Measurements from ENCODE around the gene KLF1.

KLF1 gene

DNA sequence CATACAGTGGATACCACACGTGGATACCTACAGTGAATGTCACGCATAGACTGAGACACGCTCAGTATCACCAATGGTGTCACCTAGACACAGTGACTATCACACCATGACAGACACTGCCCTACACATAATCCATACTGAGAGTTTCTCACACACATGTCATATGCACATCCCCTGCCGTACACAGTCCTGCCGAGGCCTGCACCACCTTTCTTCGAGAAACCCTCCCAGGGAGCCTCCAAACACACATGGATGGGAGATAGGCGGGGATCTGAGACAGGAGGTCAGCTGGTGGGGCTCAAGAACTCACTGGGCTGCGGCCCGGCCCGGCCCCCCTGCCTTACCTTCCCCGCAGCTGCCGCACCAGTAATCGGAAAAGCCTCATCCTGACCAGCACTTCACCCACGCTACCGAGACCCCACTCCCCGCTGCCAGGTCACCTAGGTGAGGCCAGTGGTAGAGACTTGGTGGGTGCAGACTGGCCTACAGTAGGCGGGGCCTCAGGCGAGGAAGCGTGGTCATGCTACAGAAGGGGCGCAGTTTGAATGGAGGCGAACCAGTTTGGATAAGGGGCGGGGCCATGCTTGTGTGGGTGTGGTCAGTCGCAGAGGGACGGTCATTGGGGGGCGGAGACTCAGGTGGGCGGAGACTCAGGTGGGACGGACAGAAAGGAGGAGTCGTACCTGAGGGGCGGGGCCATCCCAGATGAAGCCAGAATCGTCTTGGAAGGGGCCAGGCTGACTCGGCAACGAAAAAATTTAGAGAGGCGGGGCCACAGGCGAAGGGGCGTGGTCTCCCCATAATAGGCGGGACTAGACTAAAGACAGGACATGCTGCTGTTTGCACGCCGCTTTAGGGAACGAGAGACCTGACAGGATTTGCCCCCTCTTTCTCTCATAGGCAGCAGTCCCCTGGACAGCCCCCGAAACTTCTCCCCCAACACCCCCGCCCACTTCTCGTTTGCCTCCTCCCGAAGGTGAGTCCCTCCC lies 46.6 kb downstream of the KLF1 start:
- H3K27me3 ChIP-seq (replicated peaks in 2 of 5; ENCODE audit: control insufficient read depth in 4 of 5, insufficient read depth in 5 of 5, low read length in 4 of 5): peaks cover 17 to 79% (median 32%) of the 10 kb centered on the region in 5 experiments
- peak overlapping the region in 5 of 7 experiments; percentile 28 to 55 (median 51) for H3K4me3 ChIP-seq (ENCODE audit: control insufficient read depth in 1 of 7, extremely low read depth in 1 of 7, insufficient read depth in 4 of 7, low read depth in 2 of 7, low read length in 6 of 7)
- peaks cover 2 to 26% (median 17%) of the 10 kb centered on the region in 4 experiments for H3K4me1 ChIP-seq (ENCODE audit: control extremely low read depth in 1 of 4, control insufficient read depth in 4 of 4, insufficient read depth in 4 of 4, low read length in 3 of 4)
- DNase-seq: peak; percentile 69 to 77 (median 75)
- 28% methylated on average over 36 of the region's 43 CpGs for WGBS (ENCODE audit: insufficient coverage)
- peaks cover 0 to 2% (median 0%) of the 10 kb centered on the region in 5 experiments for H3K9me3 ChIP-seq (ENCODE audit: control extremely low read depth in 1 of 5, control insufficient read depth in 4 of 5, insufficient read depth in 2 of 5, low read depth in 1 of 5, low read length in 4 of 5)
- CTCF ChIA-PET: no interaction called here
- no peak overlapping the region for H3K27ac ChIP-seq (ENCODE audit: insufficient read depth in 1 of 2, low read depth in 1 of 2, low read length in 2 of 2, poor library complexity in 1 of 2, severe bottlenecking in 2 of 2)
- H3K36me3 ChIP-seq (ENCODE audit: control insufficient read depth in 4 of 4, insufficient read depth in 4 of 4, low read length in 3 of 4): no peaks in the 10 kb centered on the region
- POLR2A ChIA-PET: no interaction called here

DNA sequence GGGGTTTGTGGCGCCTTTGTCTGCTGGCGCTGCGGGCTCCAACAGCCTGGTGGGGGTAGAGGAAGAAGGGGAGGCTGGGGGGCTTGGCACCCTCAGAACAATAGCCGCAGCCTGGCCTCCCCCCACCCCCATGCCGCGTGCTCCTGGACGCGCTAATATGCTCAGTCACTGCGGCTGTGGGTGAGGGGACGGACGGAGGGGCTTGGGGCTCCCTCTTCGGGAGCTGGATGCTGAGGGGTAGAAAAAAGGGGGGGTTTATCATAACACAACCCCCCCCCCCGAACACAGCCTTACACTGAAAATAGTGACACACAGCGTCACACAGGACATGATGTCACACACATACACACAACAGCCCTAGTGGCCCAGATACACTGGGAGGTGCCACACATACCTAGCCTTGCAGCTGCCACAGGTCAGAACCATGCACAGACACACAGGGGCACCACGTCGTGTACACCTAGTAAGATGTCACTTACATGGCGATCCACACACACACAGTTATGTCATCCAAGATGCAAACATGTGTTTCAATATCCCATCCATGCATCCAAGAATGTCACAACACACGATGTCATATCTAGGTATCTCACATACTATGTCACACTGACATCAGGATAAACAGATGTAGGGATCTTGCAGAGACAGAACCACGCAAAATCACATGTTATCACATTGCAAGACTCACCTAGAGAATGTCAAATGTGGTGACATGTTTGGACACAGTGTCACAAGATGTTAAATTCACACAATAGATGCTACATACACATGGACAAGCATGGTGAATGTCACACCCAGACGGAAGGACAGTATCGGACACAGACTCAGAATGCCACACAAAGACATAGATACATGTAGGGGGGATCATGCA lies 47.9 kb downstream of the KLF1 start:
- 38% methylated on average over 13 of the region's 21 CpGs for WGBS (ENCODE audit: insufficient coverage)
- DNase-seq: peak in 2 of 3 donors; percentile 47 to 59

DNA sequence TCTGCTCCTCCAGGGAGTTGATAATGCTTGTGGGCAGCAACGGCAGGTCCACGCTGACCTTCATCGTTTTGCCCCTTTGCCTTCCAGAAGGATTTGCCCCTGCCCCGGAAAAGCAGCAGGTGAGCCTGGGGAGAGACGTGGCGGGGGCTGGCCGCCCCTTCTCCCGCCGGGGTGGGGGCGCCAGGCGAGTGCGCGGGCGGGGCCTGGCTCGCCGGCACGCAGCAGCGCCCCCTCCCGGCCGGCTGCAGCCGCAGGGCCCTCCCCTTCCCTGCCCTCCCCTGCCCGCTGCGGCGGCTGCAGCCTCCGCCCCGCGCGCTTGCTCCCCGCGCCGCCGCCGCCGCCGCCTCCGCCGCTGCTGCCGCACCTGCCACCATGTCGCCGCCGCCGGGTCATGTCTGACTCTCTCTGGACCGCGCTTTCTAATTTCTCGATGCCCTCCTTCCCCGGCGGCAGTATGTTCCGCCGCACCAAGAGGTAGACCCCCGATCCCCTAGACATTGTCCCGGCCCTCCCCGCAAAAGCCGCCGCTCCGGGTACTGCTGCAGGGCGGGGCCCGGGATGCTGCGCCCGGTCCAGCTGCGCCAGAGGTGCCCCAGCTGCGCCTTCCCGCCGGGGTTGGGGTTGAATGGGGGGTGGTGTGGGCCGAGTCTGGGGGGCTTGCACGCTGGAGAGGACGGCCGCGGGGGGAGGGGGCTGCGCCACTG lies 48.7 kb downstream of the KLF1 start, which contains the start of gene MAST1:
Gene MAST1, plus strand, starts transcription at position 334 of the 704 bp plus-strand sequence. Its CDS starts 58 bp downstream, at position 392.
- POLR2A ChIA-PET: no interaction called here
- Histone ChIP-seq H3K36me3 (ENCODE audit: control insufficient read depth in 4 of 4, insufficient read depth in 4 of 4, low read length in 3 of 4) (no peaks in the 10 kb centered on the region), H3K4me3 (ENCODE audit: control insufficient read depth in 1 of 7, extremely low read depth in 1 of 7, insufficient read depth in 4 of 7, low read depth in 2 of 7, low read length in 6 of 7) (peak within 1 kb of the TSS in 5 of 7 experiments; percentile 31 to 72 (median 57)), H3K27ac (ENCODE audit: insufficient read depth in 1 of 2, low read depth in 1 of 2, low read length in 2 of 2, poor library complexity in 1 of 2, severe bottlenecking in 2 of 2) (no peak within 1 kb of the TSS), H3K4me1 (ENCODE audit: control extremely low read depth in 1 of 4, control insufficient read depth in 4 of 4, insufficient read depth in 4 of 4, low read length in 3 of 4) (peaks cover 2 to 38% (median 25%) of the 10 kb centered on the region in 4 experiments), H3K9me3 (ENCODE audit: control extremely low read depth in 1 of 5, control insufficient read depth in 4 of 5, insufficient read depth in 2 of 5, low read depth in 1 of 5, low read length in 4 of 5) (peaks cover 0 to 2% (median 0%) of the 10 kb centered on the region in 5 experiments), H3K27me3 (replicated peaks in 2 of 5; ENCODE audit: control insufficient read depth in 4 of 5, insufficient read depth in 5 of 5, low read length in 4 of 5) (peaks cover 17 to 92% (median 42%) of the 10 kb centered on the region in 5 experiments)
- under 1% methylated on average over 44 of the region's 69 CpGs for WGBS (ENCODE audit: insufficient coverage)
- CTCF ChIA-PET: interaction anchor here (0.6 to 2.7 kb wide), 3 partner anchors 9 to 44 kb away, joined by 3 to 13 read pairs (median 3); no protein-coding TSS in a partner anchor
- peak; percentile 47 to 69 (median 60) for DNase-seq

More for the DNA sequence above, 47.9 kb downstream of the KLF1 start:
- Histone ChIP-seq H3K9me3 (ENCODE audit: control extremely low read depth in 1 of 5, control insufficient read depth in 4 of 5, insufficient read depth in 2 of 5, low read depth in 1 of 5, low read length in 4 of 5) (peaks cover 0 to 2% (median 0%) of the 10 kb centered on the region in 5 experiments), H3K4me3 (ENCODE audit: control insufficient read depth in 1 of 7, extremely low read depth in 1 of 7, insufficient read depth in 4 of 7, low read depth in 2 of 7, low read length in 6 of 7) (peak overlapping the region in 2 of 7 experiments; percentile 62 to 72), H3K36me3 (ENCODE audit: control insufficient read depth in 4 of 4, insufficient read depth in 4 of 4, low read length in 3 of 4) (no peaks in the 10 kb centered on the region), H3K27ac (ENCODE audit: insufficient read depth in 1 of 2, low read depth in 1 of 2, low read length in 2 of 2, poor library complexity in 1 of 2, severe bottlenecking in 2 of 2) (no peak overlapping the region), H3K27me3 (replicated peaks in 2 of 5; ENCODE audit: control insufficient read depth in 4 of 5, insufficient read depth in 5 of 5, low read length in 4 of 5) (peaks cover 17 to 90% (median 41%) of the 10 kb centered on the region in 5 experiments), H3K4me1 (ENCODE audit: control extremely low read depth in 1 of 4, control insufficient read depth in 4 of 4, insufficient read depth in 4 of 4, low read length in 3 of 4) (peaks cover 2 to 33% (median 19%) of the 10 kb centered on the region in 4 experiments)
- ChIA-PET POLR2A (no interaction called here), CTCF (interaction anchor here (0.6 to 2.7 kb wide), 3 partner anchors 8 to 44 kb away, joined by 3 to 13 read pairs (median 3); no protein-coding TSS in a partner anchor)

DNA sequence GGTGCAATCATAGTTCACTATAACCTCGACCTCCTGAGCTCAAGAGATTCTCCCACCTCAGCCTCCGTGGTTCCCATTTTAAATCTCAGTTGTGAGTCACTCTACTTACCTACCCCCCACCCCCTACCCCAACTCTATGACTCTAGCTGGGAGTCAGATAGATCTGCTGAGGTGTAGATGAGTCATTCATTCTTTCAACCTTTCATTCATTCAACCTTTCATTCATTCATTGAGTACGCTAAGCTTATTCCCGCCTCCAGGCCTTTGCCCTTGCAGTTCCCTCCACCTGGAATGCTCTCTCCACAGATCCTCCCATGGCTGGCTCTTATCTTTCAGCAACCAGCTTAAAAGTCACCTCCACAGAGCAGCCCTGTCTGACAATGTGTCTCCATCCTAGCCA lies 49.8 kb downstream of the KLF1 start:
- POLR2A ChIA-PET: no interaction called here
- WGBS (ENCODE audit: insufficient coverage): 96% methylated on average over 2 of the region's 4 CpGs

DNA sequence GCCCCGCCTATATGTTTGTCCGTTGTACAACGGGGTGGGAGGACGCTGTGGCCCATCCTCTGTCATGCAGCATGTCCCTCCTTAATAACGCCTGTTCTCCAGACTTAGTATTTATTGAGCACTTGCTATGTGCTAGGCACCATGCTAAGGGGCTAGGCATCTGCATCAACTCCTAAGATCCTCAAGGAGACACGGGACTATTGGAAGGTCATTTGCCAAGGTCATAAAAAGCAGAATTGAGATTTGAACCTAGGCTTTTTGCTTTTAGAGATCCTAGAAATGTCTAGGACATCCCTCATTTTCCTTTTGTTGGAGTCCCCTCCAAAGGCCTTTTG lies 50.5 kb downstream of the KLF1 start:
- Histone ChIP-seq H3K4me1 (ENCODE audit: control extremely low read depth in 1 of 4, control insufficient read depth in 4 of 4, insufficient read depth in 4 of 4, low read length in 3 of 4) (peaks cover 2 to 44% (median 26%) of the 10 kb centered on the region in 4 experiments), H3K36me3 (ENCODE audit: control insufficient read depth in 4 of 4, insufficient read depth in 4 of 4, low read length in 3 of 4) (no peaks in the 10 kb centered on the region), H3K4me3 (ENCODE audit: control insufficient read depth in 1 of 7, extremely low read depth in 1 of 7, insufficient read depth in 4 of 7, low read depth in 2 of 7, low read length in 6 of 7) (no peak overlapping the region), H3K27ac (ENCODE audit: insufficient read depth in 1 of 2, low read depth in 1 of 2, low read length in 2 of 2, poor library complexity in 1 of 2, severe bottlenecking in 2 of 2) (no peak overlapping the region), H3K27me3 (replicated peaks in 2 of 5; ENCODE audit: control insufficient read depth in 4 of 5, insufficient read depth in 5 of 5, low read length in 4 of 5) (peaks cover 16 to 96% (median 44%) of the 10 kb centered on the region in 5 experiments), H3K9me3 (ENCODE audit: control extremely low read depth in 1 of 5, control insufficient read depth in 4 of 5, insufficient read depth in 2 of 5, low read depth in 1 of 5, low read length in 4 of 5) (peaks cover 0 to 2% (median 0%) of the 10 kb centered on the region in 5 experiments)
- POLR2A ChIA-PET: no interaction called here
- no peak for DNase-seq
- WGBS (ENCODE audit: insufficient coverage): 8% methylated on average over 6 of the region's 6 CpGs
- CTCF ChIA-PET: interaction anchor here (0.9 to 2.7 kb wide), 3 partner anchors 8 to 20 kb away, joined by 3 to 13 read pairs (median 9); no protein-coding TSS in a partner anchor

More for the DNA sequence above, 49.8 kb downstream of the KLF1 start:
- CTCF ChIA-PET: interaction anchor here (0.5 to 2.7 kb wide), 8 partner anchors 9 to 106 kb away, joined by 3 to 13 read pairs (median 4); no protein-coding TSS in a partner anchor
- Histone ChIP-seq H3K27ac (ENCODE audit: insufficient read depth in 1 of 2, low read depth in 1 of 2, low read length in 2 of 2, poor library complexity in 1 of 2, severe bottlenecking in 2 of 2) (no peak overlapping the region), H3K4me1 (ENCODE audit: control extremely low read depth in 1 of 4, control insufficient read depth in 4 of 4, insufficient read depth in 4 of 4, low read length in 3 of 4) (peaks cover 2 to 44% (median 26%) of the 10 kb centered on the region in 4 experiments), H3K4me3 (ENCODE audit: control insufficient read depth in 1 of 7, extremely low read depth in 1 of 7, insufficient read depth in 4 of 7, low read depth in 2 of 7, low read length in 6 of 7) (no peak overlapping the region), H3K36me3 (ENCODE audit: control insufficient read depth in 4 of 4, insufficient read depth in 4 of 4, low read length in 3 of 4) (no peaks in the 10 kb centered on the region), H3K9me3 (ENCODE audit: control extremely low read depth in 1 of 5, control insufficient read depth in 4 of 5, insufficient read depth in 2 of 5, low read depth in 1 of 5, low read length in 4 of 5) (peaks cover 0 to 2% (median 0%) of the 10 kb centered on the region in 5 experiments), H3K27me3 (replicated peaks in 2 of 5; ENCODE audit: control insufficient read depth in 4 of 5, insufficient read depth in 5 of 5, low read length in 4 of 5) (peaks cover 14 to 95% (median 47%) of the 10 kb centered on the region in 5 experiments)
- peak in 1 of 3 donors; percentile 39 for DNase-seq

Data from common myeloid progenitor, CD34-positive (primary cell).